ENCODE results near the gene ACTL8. TPM values are rescaled to one million over a fixed set of nuclear protein-coding genes. Genes with fewer than 3 reads are reported as not detected.

Gene ACTL8
- polyA plus RNA-seq, 3 donors = not detected

GRCh38 chr1:17837233-17838030, 82.3 kb downstream of the ACTL8 start:
- DNase-seq (ENCODE audit: low read depth in 3 of 3, low spot score in 2 of 3) = no peak

DNA sequence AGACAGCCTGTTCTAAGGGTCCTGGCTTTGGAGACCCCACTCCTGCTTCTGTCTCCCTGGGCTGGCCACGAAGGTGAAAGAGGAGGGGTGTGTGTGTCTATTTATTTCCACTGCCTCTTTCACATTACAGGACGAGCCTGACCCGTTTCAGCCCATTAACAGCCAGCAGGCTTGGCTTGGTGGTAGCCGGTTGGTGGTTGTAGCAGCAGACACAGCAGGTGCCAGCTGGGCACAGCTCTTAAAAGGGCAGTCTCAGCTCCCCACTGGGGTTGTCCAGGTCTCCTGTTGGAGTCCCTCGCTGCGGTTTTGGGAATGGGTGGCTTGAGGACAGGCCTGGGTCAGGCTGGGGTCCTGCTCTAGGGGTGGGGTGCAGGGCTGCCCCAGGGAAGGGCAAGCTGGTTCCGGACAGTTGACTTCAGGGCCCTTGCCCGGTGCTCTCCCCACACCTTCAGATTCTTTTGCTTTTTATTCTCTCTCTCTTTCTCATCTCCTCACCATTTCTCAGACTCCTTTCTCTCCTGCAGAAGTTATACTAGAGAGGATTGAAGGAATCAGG, 84.6 kb downstream of the ACTL8 start:
- DNase-seq (ENCODE audit: low read depth in 3 of 3, low spot score in 2 of 3) = no peak

DNA sequence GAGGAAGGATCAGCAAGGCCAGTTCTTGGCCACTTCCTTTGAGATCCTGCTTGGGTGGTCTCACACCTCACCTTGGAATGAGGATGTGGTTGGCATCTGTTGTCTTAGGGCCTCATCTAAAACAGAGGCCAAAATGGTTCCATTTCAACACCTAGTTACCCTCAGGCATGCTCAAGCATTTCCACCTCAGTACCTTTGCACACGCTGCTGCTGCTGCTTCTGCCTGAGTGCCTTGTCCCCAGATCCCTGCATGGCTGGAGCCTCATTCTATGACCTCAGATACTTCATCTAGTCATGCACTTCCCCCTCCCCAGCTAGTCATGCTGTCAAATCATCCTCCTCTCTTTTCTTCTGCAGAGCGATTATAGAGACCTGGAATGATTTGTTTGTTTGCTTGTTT, 86.8 kb downstream of the ACTL8 start:
- DNase-seq (ENCODE audit: low read depth in 3 of 3, low spot score in 2 of 3) = no peak

DNA sequence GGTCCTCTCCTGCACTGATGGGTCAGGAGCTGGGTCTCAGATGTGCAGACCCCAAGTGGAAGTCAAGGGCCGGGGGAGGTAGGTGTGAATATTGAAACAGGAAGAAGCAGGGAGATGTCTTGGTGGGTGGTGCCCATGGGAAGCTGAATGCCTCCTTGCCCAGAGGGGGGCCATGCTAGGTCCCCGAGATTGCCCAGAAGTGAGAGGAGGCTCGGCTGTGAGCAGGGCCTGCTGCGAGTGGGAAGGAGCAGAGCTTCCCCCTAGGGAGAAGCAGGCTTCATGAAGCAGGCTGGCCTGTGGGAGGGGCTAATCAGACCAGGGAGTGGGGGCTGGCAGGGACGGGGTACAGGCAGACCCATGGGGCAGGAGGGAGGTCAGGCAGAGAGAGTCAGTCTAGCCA, 87.6 kb downstream of the ACTL8 start:
- no peak for DNase-seq (ENCODE audit: low read depth in 3 of 3, low spot score in 2 of 3)

GRCh38 chr1:17844185-17844826, 89.2 kb downstream of the ACTL8 start:
- no peak for DNase-seq (ENCODE audit: low read depth in 3 of 3, low spot score in 2 of 3)

GRCh38 chr1:17845583-17845982, 90.5 kb downstream of the ACTL8 start:
- no peak for DNase-seq (ENCODE audit: low read depth in 3 of 3, low spot score in 2 of 3)

- DNase-seq (ENCODE audit: low read depth in 3 of 3, low spot score in 2 of 3) = no peak
Measured at GRCh38 chr1:17846341-17846740, 91.2 kb downstream of the ACTL8 start.

- DNase-seq (ENCODE audit: low read depth in 3 of 3, low spot score in 2 of 3) = no peak
Measured at GRCh38 chr1:17847111-17847510, 92.0 kb downstream of the ACTL8 start.

GRCh38 chr1:17849216-17849615, 94.1 kb downstream of the ACTL8 start:
- DNase-seq (ENCODE audit: low read depth in 3 of 3, low spot score in 2 of 3) = no peak

- DNase-seq (ENCODE audit: low read depth in 3 of 3, low spot score in 2 of 3) = no peak
Measured at GRCh38 chr1:17851056-17851455, 95.9 kb downstream of the ACTL8 start.

GRCh38 chr1:17852383-17852782, 97.2 kb downstream of the ACTL8 start:
- no peak for DNase-seq (ENCODE audit: low read depth in 3 of 3, low spot score in 2 of 3)

GRCh38 chr1:17853241-17853935, 98.3 kb downstream of the ACTL8 start:
- DNase-seq (ENCODE audit: low read depth in 3 of 3, low spot score in 2 of 3) = no peak

GRCh38 chr1:17856496-17857108, 101.5 kb downstream of the ACTL8 start:
- DNase-seq (ENCODE audit: low read depth in 3 of 3, low spot score in 2 of 3) = no peak

DNA sequence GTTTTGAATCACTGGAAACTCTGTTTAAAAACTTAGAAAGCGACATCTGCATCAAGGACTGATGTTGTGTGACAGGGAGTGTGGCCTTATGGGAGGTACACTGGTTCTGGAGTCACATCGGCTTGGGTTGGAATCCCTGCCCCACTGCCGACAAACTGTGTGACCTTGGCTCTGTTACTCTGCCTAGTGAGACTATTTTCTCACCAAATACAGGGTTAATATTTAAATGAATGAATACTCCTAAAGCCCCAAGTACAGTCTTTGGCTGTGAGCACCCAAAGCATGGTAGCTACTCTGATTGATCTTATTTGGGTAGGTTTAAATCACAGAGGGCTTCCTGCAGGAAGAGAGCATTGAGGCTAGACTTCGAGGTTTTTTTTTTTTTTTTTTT, 102.0 kb downstream of the ACTL8 start:
- DNase-seq (ENCODE audit: low read depth in 3 of 3, low spot score in 2 of 3) = no peak

DNA sequence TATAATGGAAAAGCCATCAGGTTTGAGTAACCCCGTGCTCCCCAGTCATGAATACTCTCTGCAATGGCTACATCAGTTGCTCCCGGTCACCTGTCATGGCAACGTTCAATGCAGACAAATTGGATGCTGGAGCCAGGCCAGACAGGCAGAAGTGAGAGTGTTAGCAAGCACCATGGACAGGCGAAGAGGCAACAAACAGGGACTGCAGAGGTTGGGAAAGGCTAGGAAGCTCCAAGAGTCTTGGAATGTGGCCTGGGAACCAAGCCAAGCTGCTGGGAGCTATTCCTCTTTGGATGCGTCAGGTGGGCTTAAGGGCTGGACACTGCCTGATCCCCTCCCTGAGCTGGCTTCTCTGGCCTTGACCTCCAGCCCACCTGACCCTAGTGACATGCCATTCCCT, 102.9 kb downstream of the ACTL8 start:
- no peak for DNase-seq (ENCODE audit: low read depth in 3 of 3, low spot score in 2 of 3)

DNA sequence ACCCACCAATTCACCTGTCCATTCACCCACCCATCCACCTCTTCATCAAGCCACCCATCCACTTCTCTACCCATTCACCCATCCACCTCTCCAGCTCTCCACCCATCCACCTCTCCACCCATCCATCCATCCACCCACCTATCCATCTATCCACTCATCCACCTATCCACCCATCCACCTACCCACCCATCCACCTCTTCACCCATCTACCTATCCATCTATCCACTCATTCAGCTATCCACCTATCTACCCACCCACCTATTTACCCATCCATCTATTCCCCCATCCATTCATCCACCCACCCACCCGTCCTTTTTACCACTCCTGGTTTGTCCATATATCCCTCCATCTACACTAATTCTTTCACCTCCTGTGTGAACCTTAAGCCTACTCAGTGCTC, 105.7 kb downstream of the ACTL8 start:
- no peak for DNase-seq (ENCODE audit: low read depth in 3 of 3, low spot score in 2 of 3)

DNA sequence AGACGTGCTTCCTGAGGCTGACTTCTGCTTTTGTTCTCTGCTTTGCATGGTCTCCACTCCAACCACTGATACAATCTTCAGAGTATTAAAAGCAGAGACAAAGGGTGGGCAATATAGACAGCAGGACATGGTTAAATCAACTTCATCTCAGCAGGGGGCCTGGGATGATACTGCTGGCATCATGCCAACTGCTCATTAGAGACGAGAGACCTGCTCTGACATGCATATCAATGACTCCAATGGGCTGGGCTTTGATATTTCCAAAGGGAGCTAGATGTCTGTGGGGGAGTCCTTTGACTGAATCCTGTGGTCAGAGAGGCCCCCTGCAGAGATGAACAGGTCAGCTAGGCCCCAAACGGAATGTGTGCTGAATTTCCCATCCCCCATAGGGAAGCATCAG, 106.6 kb downstream of the ACTL8 start:
- no peak for DNase-seq (ENCODE audit: low read depth in 3 of 3, low spot score in 2 of 3)

GRCh38 chr1:17862121-17862520, 107.0 kb downstream of the ACTL8 start:
- no peak for DNase-seq (ENCODE audit: low read depth in 3 of 3, low spot score in 2 of 3)

DNA sequence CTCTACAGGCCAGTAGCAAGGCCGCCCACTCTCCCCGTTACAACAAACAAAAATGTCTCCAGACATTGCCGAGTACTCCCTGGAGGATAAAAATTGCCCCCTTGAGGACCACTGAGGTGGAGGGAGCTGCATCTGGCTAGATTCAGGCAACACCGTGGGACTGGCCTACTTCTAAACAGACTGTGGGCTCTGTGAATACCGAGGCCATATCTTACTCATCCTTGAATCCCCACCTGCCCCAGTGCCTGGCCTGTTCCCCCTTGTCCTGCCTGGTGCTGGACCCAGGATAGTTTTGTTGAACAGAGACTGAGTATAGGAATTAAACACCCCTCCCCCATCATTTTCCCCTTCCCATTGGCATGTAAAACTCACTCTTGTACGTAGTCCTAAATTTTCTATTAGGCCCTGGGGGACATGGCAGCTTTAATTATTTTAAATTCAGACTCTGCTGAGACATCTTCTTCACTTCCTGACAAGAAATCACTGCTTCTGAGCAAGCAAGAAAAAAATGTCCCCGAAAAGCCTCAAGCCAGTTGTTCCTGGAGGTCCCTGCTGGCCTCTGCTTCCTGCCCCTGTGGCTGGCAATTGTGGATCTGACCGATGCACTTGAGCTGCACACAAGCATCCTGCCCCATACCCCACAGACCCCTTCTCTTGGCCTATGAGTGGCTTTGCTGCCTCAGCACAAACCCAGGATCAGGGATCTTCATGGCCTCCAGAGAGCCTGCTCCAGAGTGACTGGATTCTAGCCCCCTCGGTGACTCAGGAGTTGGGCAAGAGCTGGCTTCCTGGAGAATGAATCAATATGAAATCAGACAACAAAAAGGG, 111.0 kb downstream of the ACTL8 start:
- DNase-seq (ENCODE audit: low read depth in 3 of 3, low spot score in 2 of 3) = no peak

- DNase-seq (ENCODE audit: low read depth in 3 of 3, low spot score in 2 of 3) = no peak
Measured at GRCh38 chr1:17866740-17867029, 111.6 kb downstream of the ACTL8 start.

Data from right renal cortex interstitium (tissue), 3 donors.